ENCODE results near the gene ATOH8. TPM values are rescaled to one million over a fixed set of nuclear protein-coding genes. Genes with fewer than 3 reads are reported as not detected.

The ATOH8 gene
- total RNA-seq, 1 donor from 2014 or later: 14.2 TPM

GRCh38 chr2:85770369-85770768 is 16.6 kb downstream of the ATOH8 start:
- DNase-seq (ENCODE audit: low spot score): no peak

DNA sequence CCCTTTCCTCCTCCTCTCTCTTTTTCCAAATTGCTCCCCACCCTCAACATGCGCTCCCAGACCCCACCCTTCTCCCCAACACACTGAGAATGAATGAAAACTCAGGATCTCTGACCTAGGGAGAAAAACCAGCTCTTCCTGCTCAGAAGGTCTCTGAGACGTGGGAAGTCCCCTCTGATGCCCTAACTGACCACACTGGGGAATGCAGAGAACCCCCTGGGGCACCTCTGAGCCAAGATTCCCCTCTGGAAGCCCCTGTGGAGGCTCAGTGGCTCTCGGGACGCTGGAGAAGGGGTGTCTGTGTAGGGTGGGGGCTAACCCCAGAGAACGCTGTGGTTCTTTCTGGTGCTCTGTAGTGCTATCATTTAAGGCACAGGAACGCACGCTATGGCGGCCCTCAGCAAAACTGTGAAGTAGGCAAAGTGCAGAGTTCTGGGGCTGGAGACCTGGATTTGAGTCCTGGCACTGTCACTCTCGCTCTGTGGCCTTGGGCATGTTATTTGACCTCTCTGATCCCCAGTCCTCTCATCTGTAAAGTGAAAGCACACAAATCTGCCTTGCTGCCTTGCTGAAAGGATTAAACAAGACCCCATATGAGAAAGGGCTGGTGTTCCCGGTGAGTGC is 17.1 kb downstream of the ATOH8 start:
- no peak for DNase-seq (ENCODE audit: low spot score)

- no peak for DNase-seq (ENCODE audit: low spot score)
Measured at GRCh38 chr2:85771486-85771885, 17.7 kb downstream of the ATOH8 start.

DNA sequence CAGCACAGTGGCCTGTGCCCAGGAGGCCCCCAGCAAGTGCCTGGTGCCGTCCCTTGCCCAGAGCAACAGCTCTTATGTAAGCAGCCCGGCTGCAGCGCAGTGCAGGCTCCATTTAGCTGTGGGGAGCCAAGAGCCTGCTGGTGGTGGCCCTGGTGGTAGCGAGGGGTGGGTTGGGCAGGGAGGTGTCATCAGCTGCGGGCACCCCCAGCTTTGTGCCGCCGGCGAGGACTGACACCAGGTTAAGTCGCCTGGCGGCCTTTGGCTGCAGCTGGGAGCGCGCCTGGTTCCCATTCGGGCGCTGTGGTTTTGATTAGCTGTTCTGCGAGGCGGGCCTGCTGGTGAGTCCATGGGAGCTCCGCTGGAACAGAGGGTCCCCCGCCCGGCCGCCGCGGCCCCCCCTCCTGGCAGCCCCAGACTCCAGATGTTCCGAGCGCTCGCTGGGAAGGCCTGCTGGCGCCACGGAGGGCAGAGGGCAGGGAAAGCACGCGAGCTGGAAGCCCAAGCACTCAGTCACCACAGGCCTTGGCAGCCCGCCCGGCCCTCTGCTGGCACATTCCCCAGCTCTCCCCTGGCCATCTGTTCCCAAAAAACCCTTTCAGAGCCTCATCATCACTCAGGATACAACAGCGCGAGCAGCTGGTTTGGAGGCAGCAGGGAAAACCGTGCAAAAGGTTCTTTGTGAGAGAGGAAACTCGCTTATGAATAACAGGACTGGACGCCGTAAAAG is 18.4 kb downstream of the ATOH8 start:
- DNase-seq (ENCODE audit: low spot score): peak; percentile 99

DNA sequence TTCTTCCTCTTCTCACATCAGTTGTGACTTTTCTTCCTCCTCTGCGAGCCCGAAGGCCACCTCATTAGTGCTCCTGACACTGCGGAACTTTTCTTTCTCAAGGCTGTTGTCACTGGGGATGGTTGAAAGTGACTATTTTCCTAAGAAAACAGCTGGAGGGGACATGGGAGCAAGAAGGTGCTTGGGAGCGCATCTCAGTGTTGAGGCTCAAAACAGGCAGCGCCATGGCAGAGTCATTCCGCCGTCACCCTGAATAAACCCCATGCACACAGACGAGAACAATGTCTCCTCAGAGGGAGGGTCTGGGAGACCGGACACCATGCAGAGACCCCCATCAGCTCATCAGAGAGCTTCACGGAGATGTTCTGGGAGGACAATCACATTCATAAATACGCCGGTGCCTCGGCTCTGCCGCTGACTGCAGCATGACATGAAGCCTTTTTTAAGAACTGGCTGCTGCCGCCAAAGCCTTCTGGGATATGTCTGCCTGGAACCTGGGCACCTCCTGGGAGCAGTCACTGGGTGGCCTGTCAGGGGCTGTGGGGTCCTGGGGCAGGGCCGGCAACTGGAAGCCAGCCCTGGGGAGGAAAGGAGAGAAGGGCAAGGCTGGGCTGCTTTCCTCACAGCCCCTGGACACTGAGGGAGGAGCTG is 19.2 kb downstream of the ATOH8 start:
- DNase-seq (ENCODE audit: low spot score): peak; percentile 57

DNA sequence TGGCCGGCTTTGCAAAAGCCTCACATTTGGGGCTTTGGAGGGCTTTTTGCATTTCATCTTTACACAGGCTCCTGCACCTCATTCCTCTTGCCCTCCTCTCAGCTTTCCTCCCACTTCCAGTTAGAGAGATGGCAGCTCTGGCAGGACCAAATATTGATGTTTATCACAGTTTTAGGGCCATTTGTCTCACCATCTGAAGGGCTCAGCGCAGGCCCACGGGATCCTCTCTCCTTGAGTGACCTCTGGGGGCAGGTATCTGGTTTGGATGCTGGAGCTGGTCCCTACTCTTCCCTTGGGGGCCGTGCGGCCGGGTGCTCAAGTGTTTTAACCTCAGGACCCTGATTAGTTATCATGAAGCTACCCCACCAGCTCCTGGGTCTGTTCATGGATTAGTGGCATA is 19.9 kb downstream of the ATOH8 start:
- no peak for DNase-seq (ENCODE audit: low spot score)

- DNase-seq (ENCODE audit: low spot score): no peak
Measured at GRCh38 chr2:85774126-85774978, 20.6 kb downstream of the ATOH8 start.

- DNase-seq (ENCODE audit: low spot score): no peak
Measured at GRCh38 chr2:85775406-85776381, 21.9 kb downstream of the ATOH8 start.

GRCh38 chr2:85776672-85777071 is 22.9 kb downstream of the ATOH8 start:
- DNase-seq (ENCODE audit: low spot score): no peak

DNA sequence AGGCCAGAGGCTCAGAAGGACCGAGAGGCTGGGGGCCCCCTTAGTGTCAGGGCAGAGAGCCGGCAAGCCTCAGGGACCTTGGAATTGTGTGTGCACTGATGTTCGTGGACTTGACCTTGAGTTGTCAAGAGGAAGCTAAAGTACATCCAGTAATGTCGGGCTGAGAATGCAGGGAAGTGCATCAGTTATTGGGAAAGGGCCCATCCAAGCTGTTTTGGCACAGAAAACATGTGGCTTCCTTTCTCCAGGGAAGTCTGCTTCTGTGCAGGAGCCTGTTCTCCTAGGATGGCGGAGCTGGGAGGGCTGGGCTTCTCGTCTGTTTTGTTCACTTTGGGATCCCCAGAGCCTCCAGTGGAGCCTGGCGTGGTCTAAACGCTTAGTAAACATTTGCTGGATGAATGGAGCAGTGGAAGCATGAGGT is 23.7 kb downstream of the ATOH8 start:
- no peak for DNase-seq (ENCODE audit: low spot score)

- DNase-seq (ENCODE audit: low spot score): no peak
Measured at GRCh38 chr2:85778646-85779379, 25.0 kb downstream of the ATOH8 start.

DNA sequence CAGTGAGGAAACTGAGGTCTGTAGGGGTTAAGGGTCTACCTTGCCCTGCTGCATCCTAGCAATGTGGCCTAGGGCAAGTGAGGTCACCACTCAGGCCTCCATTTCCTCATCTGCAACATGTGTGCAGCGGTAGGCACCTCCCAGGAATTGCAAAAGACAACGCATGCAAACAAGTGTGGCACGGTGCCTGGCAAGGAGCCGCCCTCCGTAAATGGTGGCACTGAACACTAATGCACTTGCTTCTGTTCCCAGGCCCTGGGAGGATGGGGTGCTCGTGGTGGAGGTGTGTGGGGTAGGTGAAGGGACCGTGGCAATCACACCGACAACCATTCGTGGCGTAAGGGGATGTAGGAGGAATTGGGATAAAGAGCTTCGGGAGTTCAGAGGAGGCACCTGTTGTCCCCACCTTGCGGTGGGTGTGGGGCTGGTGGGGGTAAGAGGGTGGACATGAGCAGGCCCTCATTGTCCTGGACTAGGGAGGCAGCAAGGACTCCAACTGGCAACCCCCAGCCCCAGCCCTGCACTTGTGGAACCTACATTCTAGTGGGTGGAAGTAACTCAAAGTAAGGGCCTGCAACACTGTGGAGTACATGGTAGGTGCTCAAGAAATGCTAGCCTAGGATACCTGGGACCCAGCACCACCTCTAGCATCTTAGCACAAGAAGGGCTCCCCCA is 26.0 kb downstream of the ATOH8 start:
- DNase-seq (ENCODE audit: low spot score): no peak

GRCh38 chr2:85780316-85781012 is 26.7 kb downstream of the ATOH8 start:
- peak; percentile 40 for DNase-seq (ENCODE audit: low spot score)

DNA sequence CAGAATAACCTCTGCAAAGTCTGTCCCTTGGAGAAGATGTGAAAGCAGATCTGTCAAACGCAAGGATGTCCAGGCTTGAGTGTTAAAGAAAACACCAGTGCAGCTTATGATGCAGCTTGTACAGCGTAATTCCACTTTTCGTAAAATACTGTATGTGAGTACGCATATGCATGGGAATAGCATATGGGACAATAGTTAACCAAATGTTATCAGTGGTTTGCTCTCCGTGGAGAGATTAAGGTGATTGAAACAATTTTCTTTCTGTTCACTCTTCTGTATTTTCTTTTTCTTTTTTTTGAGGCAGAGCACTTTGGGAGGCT is 27.2 kb downstream of the ATOH8 start:
- DNase-seq (ENCODE audit: low spot score): no peak

DNA sequence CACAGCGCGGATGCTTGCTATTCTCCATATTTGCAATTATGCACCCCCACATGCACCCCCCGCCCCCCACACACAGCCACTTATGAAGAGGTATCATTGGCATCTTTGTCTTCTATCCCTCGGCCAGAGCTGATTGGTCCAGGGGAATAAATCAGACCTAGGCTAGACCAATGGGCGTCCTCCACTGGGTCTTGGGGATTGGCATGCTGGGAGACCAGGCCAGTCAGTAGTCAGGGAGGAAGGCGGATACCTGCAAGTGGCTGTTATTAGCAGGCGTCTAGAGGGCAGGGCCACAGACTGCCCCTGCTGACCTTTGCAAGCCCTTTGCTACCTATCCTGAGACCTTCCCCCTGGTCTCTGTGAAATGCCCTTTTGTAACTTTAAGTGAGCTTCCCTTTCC is 30.0 kb downstream of the ATOH8 start:
- no peak for DNase-seq (ENCODE audit: low spot score)

- no peak for DNase-seq (ENCODE audit: low spot score)
Measured at GRCh38 chr2:85784474-85784986, 30.7 kb downstream of the ATOH8 start.

- peak; percentile 91 for DNase-seq (ENCODE audit: low spot score)
Measured at GRCh38 chr2:85785027-85785822, 31.4 kb downstream of the ATOH8 start.

DNA sequence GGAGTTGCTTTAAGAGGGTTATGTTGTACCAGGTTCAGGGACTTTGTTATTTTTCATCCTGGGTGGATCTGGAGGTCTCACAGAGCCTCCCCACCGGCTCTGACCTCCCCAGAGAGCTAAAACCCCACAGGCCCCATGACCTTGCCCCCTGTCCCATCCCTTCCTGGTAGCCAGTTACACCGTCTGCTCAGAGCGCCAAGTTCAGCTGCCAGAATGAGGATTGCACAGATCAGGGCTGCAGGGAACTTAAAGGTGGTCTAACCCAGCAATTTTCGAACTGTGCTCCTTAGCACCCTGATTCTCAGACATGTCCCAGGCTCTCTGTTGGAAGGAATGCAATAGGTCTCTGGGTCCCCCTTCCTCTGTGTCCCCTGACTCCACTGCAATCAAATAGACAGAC is 32.1 kb downstream of the ATOH8 start:
- no peak for DNase-seq (ENCODE audit: low spot score)
